GM12878 (cell line): ENCODE data around the gene GRIFIN. TPM values are rescaled to one million over a fixed set of nuclear protein-coding genes. Genes with fewer than 3 reads are reported as not detected.

Experiments
- CHD2 ChIP-seq: IDR thresholded peaks from 2 replicates; pipeline ENCODE4 v1.6.1; 2011; ENCODE audit warnings: low read depth, low read length, improper control_type of control experiment, borderline replicate concordance
- CREB1 ChIP-seq: IDR thresholded peaks from 2 replicates; pipeline ENCODE4 v1.6.1; 2012; ENCODE audit warnings: low read depth, mild to moderate bottlenecking, inconsistent platforms
- E2F4 ChIP-seq: IDR thresholded peaks from 2 replicates; pipeline ENCODE4 v1.6.1; 2012; ENCODE audit warnings: low read depth, low read length, improper control_type of control experiment
- ELK1 ChIP-seq: IDR thresholded peaks from 2 replicates; pipeline ENCODE4 v1.6.1; 2012; ENCODE audit warnings: low read depth, low read length, improper control_type of control experiment
- IKZF1 ChIP-seq: fragments of 450-650 bp; conservative IDR thresholded peaks from 2 replicates; pipeline ENCODE4 v1.6.1; 2017; ENCODE audit warnings: antibody characterized with exemption, mild to moderate bottlenecking
- MEF2B ChIP-seq: fragments of 450-650 bp; IDR thresholded peaks from 2 replicates; pipeline ENCODE4 v1.6.1; 2018; ENCODE audit warnings: mild to moderate bottlenecking, moderate library complexity; ENCODE audit not compliant: partially characterized antibody, poor library complexity, severe bottlenecking
- MXI1 ChIP-seq: fragments of 150-350 bp; IDR thresholded peaks from 2 replicates; pipeline ENCODE4 v1.6.1; 2011; ENCODE audit warnings: low read depth, mild to moderate bottlenecking, inconsistent platforms, low read length, improper control_type of control experiment
- MYC ChIP-seq: IDR thresholded peaks from 2 replicates; pipeline ENCODE4 v1.6.1; 2011; ENCODE audit warnings: mild to moderate bottlenecking, low read length, moderate library complexity, inconsistent platforms; ENCODE audit not compliant: insufficient read depth, insufficient replicate concordance, insufficient read length, severe bottlenecking
- NKRF ChIP-seq: fragments of 450-650 bp; conservative IDR thresholded peaks from 2 replicates; pipeline ENCODE4 v1.6.1; 2017; ENCODE audit warnings: mild to moderate bottlenecking, moderate library complexity
- POLR2A ChIP-seq: IDR thresholded peaks from 2 replicates; pipeline ENCODE4 v1.6.1; 2011; ENCODE audit warnings: low read depth, mild to moderate bottlenecking, low read length
- STAT3 ChIP-seq: IDR thresholded peaks from 2 replicates; pipeline ENCODE4 v1.6.1; 2011; ENCODE audit warnings: low read depth, low read length, improper control_type of control experiment
- SUZ12 ChIP-seq: fragments of 200-600 bp; sonication (generic); IDR thresholded peaks from one replicate; pipeline ENCODE4 v1.6.1; 2018; ENCODE audit warnings: antibody characterized with exemption, mild to moderate bottlenecking; ENCODE audit not compliant: unreplicated experiment
- TBL1XR1 ChIP-seq: IDR thresholded peaks from 2 replicates; pipeline ENCODE4 v1.6.1; 2012; ENCODE audit warnings: low read depth, low read length, improper control_type of control experiment
- USF1 ChIP-seq: IDR thresholded peaks from 2 replicates; pipeline ENCODE4 v1.6.1; 2011; ENCODE audit warnings: borderline replicate concordance, low read depth, mild to moderate bottlenecking, moderate library complexity, mixed read lengths, low read length; ENCODE audit not compliant: insufficient read depth; ENCODE audit errors: extremely low read length
- YY1 ChIP-seq: IDR thresholded peaks from 2 replicates; pipeline ENCODE4 v1.6.1; 2011; ENCODE audit warnings: low read depth, mild to moderate bottlenecking, low read length
- ZNF217 ChIP-seq: fragments of 450-650 bp; IDR thresholded peaks from 2 replicates; pipeline ENCODE4 v1.6.1; 2017; ENCODE audit warnings: antibody characterized with exemption, mild to moderate bottlenecking
- ZNF384 ChIP-seq: IDR thresholded peaks from 2 replicates; pipeline ENCODE4 v1.6.1; 2012; ENCODE audit warnings: low read depth, mild to moderate bottlenecking, low read length, improper control_type of control experiment, borderline replicate concordance
- ZNF687 ChIP-seq: fragments of 450-650 bp; IDR thresholded peaks from 2 replicates; pipeline ENCODE4 v1.6.1; 2017; ENCODE audit warnings: mild to moderate bottlenecking, moderate library complexity
- ZZZ3 ChIP-seq: IDR thresholded peaks from 2 replicates; pipeline ENCODE4 v1.6.1; 2011; ENCODE audit warnings: low read depth; ENCODE audit not compliant: control insufficient read depth, insufficient read length
- polyA plus RNA-seq, 11 experiments: library from polyadenylated mRNA; depleted of rRNA in 4 of 11; unstranded in 6 of 11; stranded (reverse) in 5 of 11; fragments of >200 nt; fragmentation: Nextera tagmentation in 4 of 11; fragmentation: Illumina TruSeq in 1 of 11; extraction: Ambion mirVana in 4 of 11; extraction: Trizol in 1 of 11; gene quantifications; 1 replicate in 1 of 11; 2 replicates in 10 of 11; pipeline versions ENCODE4 v1.2.1 to v1.2.3, GENCODE V29; 2011 to 2016; ENCODE audit warnings: inconsistent platforms in 2 of 11, missing spikeins in 2 of 11, low read depth in 1 of 11
- total RNA-seq, 4 experiments: library from RNA; depleted of rRNA in 3 of 4; stranded (reverse); fragments of >200 nt in 3 of 4; fragmentation: Illumina TruSeq in 1 of 4; extraction: Trizol in 1 of 4; gene quantifications; 2 replicates each; pipeline versions ENCODE4 v1.2.1 to v1.2.3, GENCODE V29; 2013 to 2021

The GRIFIN gene
- total and polyA plus RNA-seq, 10 of the 15 experiments (the other 5 are each of a cell fraction or from before 2014, with no cell fraction given): not detected

- TF ChIP-seq ELK1 (no peak), TBL1XR1 (no peak), STAT3 (no peak), E2F4 (0 out of 2 replicates have a peak, but pooled peaks have one; percentile 46), POLR2A (peak; percentile 81), ZZZ3 (no peak), SUZ12 (no peak), CREB1 (no peak), YY1 (no peak), ZNF384 (no peak), USF1 (peak; percentile 74), IKZF1 (peak; percentile 46), MYC (no peak), MEF2B (peak; percentile 4), ZNF687 (0 out of 2 replicates have a peak, but pooled peaks have one; percentile 20), MXI1 (peak; percentile 66), CHD2 (0 out of 2 replicates have a peak, but pooled peaks have one; percentile 11), NKRF (peak; percentile 79), ZNF217 (no peak)
Measured at GRCh38 chr7:2519119-2519930, 43.1 kb upstream of the GRIFIN start, which contains the start of gene LFNG (continued).
